GM21447 (cell line): ENCODE data around the gene OR51F1.
A peak's percentile ranks its signal among the peaks of the same experiment; 100 is the strongest.
"Not testable (repeated sequence)": the region's sequence is repeated elsewhere in the genome, so short reads cannot be mapped to it uniquely, and the experiment has no call there.

Experiments used
- ATAC-seq: cut with Tn5 transposase; IDR thresholded peaks from one replicate; pipeline ENCODE4 v1.9.1; 2021; ENCODE audit not compliant: unreplicated experiment

The OR51F1 gene

DNA sequence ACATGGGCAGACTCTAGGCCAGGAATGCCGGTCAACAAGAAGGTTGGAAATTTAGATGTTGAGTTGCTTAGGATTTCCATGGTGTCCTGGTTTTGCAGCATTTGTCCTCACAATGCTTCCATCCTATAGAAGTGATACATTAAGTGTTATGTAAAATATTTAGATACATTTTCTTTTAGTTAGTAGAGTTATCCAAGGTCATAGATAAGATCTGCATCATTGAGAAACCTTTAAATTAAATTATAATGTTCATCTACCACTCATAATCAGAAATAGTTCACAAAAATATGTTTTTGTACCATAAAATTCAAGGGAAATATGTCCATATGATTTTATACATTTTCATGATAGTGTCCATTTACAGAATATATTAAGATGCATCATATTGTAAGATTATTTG is at the start of gene OR51F1:
OR51F1 (minus strand) TSS at position 101 of the 400 bp plus-strand sequence; CDS start at position 101, 0 bp downstream.
- no peak for ATAC-seq

GRCh38 chr11:4809246-4809645 is 39.5 kb upstream of the OR51F1 start:
- ATAC-seq: no peak

DNA sequence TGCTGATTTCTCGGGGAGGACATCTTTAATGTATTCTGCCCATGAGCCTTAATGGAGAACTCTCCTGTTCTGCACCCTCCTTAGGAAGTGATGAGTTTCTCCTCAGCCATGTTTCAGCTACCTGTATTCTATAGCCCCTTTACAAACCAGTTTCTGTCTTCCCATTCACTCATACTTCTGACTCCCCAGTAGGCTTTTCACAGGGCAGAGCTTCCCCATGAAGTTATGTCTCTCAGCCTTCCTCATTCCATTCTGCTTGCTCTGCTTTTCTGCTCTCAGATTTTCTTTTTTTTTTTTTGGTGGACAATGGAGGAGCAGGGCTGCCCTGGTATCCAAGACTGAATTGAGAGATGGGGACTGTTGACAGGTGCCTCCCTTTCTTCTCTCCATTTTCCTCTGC is 38.7 kb upstream of the OR51F1 start:
- ATAC-seq: no peak

GRCh38 chr11:4804280-4804679 is 34.5 kb upstream of the OR51F1 start, which contains the start of gene OR52R1:
OR52R1 (minus strand) TSS chr11:4804380; CDS start chr11:4804380, 0 bp downstream.
- ATAC-seq: no peak

- ATAC-seq: not testable (repeated sequence)
Observed at GRCh38 chr11:4801316-4801715, 31.6 kb upstream of the OR51F1 start.

DNA sequence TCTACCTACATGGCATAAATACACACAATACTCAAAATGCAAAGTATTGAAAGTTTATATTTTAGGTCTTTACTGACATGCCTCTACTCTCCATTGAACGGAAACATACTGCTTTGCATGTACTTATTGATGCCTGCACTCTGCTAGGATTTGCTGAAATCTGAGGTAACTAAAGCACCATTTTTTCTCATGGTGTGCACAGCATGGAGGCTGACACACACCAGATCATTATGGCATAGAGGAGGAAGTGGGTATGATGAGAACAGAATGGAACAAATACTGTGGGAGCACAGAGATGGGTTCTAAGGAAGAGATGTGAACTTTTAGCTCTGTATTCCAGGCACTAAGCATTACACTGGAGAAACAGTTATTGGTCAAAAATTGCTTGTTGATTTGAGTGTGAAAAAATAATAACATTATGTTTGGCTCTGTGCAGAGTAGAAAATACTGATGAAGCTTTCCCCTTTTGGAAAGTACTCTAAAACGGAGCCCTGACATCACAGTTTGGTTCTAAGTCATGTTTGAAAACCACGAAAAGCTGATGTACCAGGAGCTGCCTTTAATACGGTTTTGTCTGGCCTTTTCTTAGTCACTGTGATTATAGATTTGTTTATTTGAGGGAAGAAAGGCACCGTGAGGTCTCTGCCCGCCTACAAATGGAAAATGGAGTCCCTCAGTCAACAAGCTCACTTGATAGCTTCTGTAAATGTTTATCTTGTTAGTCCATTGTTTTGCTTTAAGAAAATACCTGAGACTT is 28.9 kb upstream of the OR51F1 start:
- ATAC-seq: no peak

DNA sequence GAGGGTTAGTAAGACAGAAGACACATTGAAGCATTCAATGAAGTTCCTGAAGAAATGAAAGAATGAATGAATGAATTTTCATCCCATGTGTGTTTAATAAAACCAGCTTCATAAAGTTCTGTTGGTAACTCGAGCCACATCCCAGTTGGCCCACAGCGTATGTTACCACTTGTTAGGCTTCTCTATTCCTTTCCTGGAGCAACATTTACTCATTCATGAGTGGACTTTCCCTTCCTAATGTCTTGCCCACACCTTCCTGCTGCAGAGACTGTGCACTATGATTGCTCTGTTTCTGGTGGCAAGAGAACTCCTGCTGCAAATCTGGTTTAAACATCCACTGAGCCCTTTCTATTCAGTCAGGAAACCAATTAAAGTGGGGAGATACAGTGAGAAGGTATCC is 27.5 kb upstream of the OR51F1 start:
- no peak for ATAC-seq

DNA sequence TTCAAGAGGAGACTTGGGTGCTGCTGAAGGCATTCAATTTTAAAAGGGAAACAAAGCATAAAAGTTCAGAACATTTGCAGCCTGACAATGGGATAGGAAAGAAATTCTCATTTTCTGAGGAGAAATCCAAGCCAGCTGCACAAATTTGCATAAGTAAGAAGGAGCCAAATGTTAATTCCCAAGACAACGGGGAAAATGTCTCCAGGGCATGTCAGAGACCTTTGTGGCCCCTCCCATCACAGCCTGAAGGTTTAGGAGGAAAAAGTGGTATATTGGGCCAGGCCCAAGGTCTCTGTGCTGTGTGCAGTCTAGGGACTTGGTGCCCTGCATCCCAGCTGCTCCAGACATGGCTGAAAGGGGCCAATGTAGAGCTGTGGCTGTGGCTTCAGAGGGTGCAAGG is 12.7 kb upstream of the OR51F1 start:
- no peak for ATAC-seq

GRCh38 chr11:4768094-4768493 is 1.6 kb downstream of the OR51F1 start:
- no peak for ATAC-seq

- no peak for ATAC-seq
Observed at GRCh38 chr11:4766420-4767043, 3.2 kb downstream of the OR51F1 start.

DNA sequence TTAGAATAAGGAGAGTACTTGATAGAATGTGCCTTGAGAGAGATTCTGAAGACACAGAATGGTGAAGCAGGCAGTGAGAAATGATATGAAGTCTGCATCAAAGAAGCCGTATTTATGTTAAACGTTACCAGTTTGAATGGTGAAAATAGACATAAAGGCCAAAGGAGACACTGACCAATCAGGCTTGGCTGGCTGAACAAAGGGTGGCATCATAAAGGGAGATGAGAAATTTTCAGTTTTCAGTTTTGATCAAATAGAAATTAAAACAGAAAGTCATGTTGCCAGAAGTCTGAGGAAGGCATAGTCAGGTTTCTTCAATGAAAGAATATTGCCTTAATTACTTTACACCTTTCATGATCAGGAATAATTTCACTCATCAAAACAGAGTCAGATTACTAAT is 6.6 kb downstream of the OR51F1 start:
- peak; percentile 65 for ATAC-seq

DNA sequence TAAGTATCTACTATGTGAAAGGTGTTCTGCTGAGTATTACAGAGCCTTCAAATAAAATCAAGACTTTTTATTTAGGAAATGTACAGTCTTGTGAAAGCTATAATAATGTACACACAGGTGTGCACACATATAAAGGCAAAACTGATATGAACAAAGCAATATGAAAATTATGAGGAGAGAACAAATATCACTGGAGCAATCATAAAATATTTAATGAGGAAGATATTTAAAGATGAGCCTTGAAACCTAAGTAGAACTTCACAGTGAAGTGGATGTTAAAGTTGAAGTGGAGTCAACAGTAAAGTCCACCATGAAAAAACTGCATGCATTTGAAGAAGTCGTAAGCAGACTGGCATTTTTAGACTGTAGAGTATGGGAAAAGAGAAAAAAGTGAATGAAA is 18.5 kb downstream of the OR51F1 start:
- ATAC-seq: no peak

DNA sequence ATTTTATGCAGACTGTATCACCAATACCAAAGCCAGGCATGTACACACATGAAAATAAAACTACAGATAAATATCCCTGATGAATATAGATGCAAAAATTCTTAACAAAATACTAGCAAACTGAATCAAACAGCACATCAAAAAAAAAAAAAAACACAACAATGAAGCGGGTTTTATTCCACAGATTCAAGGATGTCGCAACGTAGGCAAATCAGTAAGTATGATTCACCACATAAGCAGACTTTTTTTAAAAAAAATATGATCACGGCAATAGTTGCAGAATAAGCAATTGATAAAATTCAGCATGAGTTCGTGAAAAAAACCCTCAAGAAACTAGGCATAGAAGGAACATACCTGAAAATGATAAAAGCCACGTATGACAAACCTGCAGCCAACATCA is 21.3 kb downstream of the OR51F1 start:
- no peak for ATAC-seq

DNA sequence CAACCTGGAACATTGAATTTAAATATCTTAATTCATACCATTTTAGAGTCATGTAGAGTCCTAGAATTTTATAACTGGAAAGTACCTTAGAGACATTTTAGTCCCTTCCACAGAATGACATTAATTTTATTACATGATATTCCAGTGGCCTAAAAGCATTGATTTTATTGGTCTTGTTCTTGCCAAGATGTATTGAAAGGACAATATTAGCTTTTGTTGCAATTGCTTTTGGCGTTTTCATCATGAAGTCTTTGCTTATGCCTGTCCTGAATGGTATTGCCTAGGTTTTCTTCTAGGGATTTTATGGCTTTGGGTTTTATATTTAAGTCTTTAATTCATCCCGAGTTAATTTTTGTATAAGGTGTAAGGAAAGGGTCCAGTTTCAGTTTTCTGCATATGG is 29.0 kb downstream of the OR51F1 start:
- no peak for ATAC-seq

GRCh38 chr11:4727171-4727570 is 42.6 kb downstream of the OR51F1 start:
- no peak for ATAC-seq

- ATAC-seq: not testable (repeated sequence)
Observed at GRCh38 chr11:4722616-4723534, 46.9 kb downstream of the OR51F1 start.
